CD4-positive, alpha-beta T cell treated with Interleukin-6 for 4 hours (primary cell): ENCODE data around the gene BAZ2B.
"Not testable (repeated sequence)": the region's sequence is repeated elsewhere in the genome, so short reads cannot be mapped to it uniquely, and the experiment has no call there.

ENCODE experiments used
- DNase-seq: peaks from one replicate; pipeline ENCODE4 v3.0.0-alpha.2; 2020; ENCODE audit warnings: mixed read lengths

The BAZ2B gene, protein sequence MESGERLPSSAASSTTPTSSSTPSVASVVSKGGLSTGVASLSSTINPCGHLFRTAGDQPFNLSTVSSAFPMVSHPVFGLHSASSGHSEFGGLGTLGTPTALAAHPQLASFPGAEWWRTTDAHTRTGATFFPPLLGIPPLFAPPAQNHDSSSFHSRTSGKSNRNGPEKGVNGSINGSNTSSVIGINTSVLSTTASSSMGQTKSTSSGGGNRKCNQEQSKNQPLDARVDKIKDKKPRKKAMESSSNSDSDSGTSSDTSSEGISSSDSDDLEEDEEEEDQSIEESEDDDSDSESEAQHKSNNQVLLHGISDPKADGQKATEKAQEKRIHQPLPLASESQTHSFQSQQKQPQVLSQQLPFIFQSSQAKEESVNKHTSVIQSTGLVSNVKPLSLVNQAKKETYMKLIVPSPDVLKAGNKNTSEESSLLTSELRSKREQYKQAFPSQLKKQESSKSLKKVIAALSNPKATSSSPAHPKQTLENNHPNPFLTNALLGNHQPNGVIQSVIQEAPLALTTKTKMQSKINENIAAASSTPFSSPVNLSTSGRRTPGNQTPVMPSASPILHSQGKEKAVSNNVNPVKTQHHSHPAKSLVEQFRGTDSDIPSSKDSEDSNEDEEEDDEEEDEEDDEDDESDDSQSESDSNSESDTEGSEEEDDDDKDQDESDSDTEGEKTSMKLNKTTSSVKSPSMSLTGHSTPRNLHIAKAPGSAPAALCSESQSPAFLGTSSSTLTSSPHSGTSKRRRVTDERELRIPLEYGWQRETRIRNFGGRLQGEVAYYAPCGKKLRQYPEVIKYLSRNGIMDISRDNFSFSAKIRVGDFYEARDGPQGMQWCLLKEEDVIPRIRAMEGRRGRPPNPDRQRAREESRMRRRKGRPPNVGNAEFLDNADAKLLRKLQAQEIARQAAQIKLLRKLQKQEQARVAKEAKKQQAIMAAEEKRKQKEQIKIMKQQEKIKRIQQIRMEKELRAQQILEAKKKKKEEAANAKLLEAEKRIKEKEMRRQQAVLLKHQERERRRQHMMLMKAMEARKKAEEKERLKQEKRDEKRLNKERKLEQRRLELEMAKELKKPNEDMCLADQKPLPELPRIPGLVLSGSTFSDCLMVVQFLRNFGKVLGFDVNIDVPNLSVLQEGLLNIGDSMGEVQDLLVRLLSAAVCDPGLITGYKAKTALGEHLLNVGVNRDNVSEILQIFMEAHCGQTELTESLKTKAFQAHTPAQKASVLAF (N-terminal part only)

DNA sequence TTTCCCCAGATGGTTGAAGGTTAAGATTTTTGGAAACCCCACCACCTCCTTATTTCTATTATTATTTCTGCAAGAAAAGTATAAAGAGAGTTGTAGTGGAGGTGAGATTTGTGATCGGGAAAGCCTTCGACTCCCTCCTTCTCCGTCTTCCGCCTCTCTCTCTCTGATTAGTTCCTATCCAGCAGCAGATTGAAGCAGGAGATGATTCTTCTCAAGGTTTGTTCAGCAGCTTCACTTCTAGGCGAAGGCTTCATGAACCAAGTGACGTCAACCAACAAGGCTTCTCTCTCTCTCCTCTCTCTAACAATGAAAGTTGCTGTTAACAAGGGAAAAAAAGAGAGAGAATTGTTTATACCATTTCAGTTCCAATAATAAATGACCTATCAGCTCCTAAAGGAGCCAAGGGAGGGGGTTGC, at the start of gene BAZ2B:
Gene BAZ2B (minus strand): TSS at position 263 of the 416 bp plus-strand sequence. CDS start 137,829 bp downstream, outside the sequence.
- no peak for DNase-seq

DNA sequence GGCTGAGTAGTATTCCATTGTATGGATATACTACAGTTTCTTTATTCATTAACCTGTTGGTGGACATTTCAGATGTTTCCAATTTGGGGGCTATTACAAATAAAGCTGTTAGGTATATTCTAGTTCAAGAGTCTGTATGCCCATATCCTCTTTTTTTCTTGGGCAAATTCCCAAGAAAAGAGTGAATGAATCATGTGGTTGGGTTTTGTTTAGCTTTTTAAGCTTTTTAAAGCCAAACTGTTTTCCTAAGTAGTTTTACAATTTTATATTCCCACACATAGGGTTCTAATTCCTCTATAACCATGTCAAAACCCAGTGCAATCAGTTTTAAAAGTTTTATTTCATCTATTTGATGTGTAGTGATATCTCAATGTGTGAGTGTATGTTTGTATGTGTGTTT, 44.9 kb upstream of the BAZ2B start:
- DNase-seq, result no peak

DNA sequence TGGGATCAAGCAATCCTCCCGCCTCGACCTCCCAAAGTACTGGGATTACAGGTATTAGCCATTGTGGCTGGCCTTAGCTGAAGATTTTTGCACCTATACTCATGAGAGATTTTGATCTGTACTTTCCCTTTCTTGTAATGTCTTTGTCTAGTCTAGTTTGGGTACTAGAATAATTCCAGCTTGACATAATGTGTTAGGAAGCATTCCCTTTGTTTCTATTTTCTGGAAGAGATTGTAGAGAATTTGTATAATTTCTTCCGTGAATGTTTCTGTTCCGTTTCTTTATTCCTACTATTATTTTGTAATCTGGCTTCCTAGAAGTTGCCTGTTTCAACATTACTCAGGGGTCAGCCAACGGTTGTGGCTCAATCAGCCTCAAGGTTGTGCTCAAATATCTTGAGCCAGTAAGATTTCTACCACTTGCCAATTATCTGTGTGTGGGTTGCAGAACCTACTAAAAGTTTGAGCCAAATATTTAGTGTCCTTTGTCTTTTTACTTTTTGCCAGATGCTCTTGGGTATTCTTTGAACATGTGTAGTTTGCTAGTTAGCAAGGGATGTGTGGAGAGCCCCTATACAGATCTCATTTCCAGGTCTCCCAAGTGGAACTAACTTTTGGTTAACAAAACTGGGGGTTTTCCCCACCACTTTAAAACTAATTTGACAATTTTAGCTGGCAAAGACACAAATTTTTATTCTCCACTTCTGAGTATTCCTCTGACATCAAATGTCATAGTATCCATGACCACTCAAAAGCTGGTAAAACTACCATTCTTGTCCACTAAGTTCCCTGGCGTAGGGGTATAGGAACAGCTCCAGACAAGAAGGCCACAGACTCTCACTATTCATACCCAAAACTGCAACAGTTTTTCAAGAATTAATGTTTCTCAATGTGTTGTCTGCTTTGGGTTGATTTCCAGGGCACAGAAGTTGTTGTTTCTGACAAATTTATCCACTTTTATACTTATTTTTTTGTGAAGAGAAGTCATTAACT, 42.8 kb upstream of the BAZ2B start:
- DNase-seq, result no peak

DNA sequence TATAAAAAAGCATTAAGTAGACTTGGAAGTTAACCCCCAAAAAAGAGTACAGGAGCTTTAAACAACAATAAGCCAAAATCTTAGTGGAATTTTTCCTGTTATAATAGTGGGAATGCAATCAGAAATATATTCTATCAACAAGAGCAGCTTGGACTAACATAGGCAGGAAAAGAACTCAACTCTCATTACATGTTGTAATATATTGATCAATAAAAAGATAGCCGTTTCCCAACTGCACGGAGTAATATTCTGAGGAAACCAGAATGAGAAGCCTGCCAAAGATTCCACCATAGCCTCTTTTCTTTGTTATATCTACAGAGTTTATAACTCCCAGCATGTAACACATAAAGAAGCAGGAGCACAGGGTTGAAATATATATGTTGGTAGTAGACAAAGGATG, 37.6 kb upstream of the BAZ2B start:
- DNase-seq, result no peak

DNA sequence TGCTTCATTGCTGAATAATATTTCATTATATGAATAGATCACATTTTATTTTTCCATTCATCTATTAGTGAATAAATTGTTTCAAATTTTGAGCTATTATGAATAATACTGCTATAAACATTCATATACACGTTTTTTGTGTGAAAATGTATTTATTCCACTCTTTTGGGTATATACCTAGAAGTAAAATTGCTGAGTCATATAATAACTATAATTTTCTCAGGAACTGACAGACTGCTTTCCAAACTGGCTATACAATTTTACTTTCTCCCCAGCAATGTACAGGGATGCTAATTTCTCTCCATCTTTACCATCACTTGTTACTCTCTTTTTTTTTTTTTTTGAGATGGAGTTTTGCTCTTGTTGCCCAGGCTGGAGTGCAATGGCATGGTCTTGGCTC, 35.5 kb upstream of the BAZ2B start:
- no peak for DNase-seq

DNA sequence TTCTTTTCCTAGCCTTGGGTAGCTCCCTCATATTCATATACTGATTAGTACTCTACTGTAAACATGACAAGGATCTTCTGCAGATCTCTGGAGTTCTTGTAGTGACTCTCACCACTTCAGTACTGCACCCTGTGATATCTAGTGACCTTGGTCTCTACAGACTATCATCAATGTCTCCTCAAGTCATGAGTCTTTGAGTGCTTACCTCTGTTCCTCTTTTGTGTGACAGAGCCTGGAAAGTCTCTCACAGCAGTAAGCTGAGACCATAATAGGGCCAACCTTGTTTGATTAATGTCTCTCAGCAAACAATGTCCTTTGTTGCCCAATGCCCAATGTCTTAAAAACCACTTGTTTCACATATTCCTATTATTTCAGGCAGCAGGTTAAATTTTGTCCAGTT, 34.2 kb upstream of the BAZ2B start:
- no peak for DNase-seq

DNA sequence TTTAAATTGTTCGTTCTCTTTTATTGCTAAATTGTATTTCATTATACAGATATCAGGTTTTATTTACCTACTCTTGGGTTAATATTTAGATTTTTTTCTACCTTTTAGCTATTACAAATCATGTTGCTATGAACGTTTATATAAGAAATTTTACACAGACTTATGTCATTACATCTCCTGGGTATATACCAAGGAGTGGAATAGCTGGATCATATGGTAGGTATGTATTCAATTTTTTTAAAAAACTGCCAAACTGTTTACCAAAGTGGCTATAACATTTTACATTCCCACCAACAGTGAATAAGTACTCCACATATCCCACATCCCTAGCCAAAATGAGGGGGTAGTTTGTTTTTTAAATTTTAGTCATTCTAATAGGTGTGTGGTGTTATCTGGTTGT, 32.3 kb upstream of the BAZ2B start:
- no peak for DNase-seq

DNA sequence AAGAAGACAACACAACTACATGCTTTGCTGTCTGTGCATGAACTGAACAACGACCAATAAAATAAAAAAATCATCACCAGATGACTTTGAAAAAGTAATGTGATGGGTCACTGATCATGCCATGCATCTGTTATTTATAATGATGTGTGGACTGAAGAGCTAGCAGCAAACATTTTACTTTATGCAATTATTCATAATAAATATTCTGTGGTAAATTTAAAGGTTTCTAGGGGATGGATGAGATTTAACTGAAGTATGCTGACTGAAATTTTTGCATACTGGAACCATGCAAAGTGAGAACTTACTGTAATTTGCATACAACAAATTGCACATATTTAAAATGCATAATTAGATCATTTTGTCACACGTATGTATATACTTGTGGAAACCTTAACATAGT, 31.3 kb upstream of the BAZ2B start:
- DNase-seq, result no peak

DNA sequence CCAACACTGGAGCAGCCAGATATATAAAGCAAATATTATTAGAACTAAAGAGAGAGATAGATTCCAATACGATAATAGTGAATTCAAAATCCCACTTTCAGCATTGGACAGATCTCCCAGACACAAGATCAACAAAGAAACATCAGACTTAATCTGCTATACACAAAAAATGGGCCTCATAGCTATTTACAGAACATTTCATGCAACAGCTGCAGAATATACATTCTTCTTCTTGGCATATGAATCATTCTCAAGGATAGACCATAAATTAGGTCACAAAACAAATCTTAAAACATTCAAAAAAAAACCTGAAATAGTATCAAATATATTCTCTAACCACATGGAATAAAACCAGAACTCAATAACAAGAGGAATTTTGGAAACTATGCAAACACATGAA, 23.8 kb upstream of the BAZ2B start:
- DNase-seq, result no peak

DNA sequence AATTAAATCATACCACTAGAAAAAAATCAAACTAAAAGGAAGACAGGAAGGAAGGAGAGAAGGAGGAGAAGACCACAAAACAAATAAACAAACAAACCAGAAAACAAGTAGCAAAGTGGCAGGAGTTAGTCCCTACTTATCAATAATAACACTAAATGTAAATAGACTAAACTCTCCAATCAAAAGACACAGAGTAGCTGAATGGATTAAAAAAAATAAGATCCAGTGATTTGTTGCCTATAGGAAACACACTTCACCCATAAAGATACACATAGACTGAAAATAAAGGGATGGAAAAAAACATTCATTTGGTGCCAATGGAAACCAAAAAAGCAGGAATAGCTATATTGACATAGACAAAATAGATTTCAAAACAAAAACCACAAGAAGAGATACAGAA, 23.4 kb upstream of the BAZ2B start:
- no peak for DNase-seq

DNA sequence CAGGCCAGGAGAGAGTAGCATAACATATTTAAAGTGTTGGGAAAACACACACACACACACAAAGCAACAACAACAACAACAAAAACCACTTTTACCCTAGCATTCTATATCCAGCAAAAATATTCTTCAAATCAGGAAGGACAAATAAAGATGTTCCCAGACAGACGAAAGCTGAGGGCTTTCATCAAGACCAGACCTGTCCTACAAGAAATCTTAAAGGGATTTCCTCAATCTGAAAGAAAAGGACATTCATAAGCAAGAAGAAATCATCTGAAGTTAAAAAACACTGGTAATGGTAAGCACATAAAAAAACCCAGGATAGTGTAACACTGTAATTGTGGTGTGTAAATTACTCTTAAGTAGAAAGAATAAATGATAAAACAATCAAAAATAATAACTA, 22.7 kb upstream of the BAZ2B start:
- no peak for DNase-seq

DNA sequence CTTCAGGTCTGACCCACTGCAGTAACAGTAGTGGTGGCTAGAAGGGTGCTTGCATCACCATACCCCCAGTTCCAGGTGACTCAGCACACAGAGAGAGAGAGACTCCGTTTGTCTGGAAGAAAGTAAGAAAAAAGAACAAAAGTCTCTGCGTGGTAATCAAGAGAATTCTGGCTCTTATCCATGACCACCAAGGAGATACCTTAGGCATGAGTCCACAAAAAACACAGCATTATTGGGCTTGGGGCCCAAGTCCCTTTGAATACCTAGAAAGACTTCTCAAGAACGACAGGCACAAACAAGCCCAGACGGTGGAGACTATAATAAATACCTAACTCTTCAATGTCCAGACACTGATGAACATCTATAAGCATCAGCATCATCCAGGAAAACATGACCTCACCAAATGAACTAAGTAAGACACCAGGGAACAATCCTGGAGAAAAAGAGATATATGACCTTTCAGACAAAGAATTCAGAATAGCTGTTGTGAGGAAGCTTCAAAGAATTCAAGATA, 21.7 kb upstream of the BAZ2B start:
- DNase-seq, result no peak

DNA sequence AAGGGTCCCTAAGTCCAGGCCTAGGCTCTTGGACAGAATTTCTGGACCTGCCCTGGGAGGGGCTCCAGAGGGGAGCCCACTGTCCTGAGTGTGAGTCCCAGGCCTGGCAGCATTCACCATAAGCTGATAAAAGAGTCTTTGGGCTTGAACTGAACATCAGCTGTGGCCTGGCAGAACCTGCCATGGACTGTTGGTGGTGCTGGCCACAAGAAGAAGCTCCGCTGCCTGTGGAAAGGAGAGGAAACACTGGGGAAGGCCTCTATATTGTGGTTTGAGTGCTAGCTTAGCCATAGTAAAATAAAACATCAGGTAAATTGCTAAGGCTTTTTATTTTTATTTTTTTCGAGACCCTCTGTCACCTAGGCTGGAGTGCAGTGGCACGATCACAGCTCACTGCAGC, 20.9 kb upstream of the BAZ2B start:
- no peak for DNase-seq

DNA sequence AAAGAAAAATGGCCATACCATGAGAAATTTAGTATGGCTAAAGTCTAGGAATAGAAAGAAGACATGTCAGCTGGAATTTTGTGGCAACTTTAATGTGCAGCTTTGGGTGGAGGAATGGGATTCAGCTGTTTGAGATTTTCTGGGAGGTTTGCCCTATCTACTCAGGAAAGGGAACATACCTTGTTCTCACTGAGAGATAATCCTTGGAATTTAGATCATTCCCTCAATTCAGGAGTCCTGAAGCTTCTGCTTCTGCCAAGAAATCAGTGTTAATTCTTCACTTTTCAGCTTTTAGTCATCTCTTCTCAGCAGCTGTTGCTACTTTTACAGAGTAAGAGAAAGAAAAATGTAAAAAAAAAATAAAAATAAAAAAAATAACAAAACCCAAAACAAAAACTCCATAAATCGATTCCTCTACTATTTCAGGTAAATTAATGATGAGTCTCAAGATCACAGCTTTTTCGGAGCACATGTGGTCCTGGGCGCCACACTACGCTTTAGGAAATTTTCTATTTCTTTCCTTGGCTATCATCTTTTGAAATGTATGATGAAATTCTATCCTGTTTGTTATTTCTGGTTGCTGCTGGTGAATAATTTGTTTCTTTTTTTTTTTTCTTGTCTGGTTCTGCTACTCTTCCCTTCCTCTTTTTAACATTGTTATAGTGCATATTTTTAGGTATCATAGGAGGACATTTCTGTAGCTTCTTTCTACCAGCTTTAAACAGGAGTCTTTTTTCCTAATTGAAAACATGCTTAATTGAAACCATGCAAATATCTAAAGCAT, 18.9 kb upstream of the BAZ2B start:
- DNase-seq, result no peak

DNA sequence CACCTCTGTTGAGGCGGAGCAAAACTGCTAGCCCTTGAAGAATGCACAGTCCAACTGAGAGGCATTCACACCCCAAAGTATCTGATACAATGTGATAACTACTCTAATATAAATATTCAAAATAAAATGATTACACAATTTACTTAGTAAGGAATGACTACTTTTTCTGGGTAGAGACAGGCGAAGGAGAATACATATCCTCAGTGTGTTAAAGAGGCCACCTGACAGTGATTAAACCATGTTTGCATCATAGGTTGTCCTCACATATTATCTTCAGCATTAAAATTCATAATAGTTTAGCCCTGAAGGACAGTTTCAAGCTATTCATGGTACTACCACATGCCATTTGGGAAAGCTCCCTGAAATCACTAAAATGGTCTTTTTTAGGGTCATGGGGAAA, 16.9 kb upstream of the BAZ2B start:
- no peak for DNase-seq

DNA sequence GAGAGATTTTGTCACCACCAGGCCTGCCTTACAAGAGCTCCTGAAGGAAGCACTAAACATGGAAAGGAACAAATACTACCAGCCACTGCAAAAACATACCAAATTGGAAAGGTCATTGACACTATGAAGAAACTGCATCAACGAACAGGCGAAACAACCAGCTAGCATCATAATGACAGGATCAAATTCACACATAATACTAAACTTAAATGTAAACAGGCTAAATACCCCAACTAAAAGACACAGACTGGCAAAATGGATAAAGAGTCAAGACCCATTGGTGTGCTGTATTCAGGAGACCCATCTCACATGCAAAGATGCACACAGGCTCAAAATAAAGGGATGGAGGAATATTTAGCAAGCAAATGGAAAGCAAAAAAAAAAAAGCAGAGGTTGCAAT, 9.3 kb upstream of the BAZ2B start:
- not testable (repeated sequence) for DNase-seq

DNA sequence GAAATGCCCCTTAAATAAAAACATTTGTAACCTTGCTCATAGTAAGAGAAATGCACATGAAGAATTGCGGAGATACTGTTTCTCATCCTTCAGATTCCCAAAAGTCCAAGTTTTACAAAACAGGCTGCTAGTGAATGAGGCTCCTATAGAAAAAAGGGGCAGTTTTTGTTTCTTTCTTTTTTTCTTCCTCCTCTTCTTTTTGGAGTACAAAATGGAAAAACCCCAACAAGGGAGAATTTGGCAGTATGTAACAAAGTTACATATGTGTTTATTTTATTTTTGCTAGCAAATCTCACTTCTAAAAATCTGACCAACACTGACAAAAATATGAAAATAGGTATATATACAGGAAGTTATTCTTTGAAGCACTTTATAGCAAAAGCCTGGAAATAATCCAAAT, 7.1 kb upstream of the BAZ2B start:
- no peak for DNase-seq

DNA sequence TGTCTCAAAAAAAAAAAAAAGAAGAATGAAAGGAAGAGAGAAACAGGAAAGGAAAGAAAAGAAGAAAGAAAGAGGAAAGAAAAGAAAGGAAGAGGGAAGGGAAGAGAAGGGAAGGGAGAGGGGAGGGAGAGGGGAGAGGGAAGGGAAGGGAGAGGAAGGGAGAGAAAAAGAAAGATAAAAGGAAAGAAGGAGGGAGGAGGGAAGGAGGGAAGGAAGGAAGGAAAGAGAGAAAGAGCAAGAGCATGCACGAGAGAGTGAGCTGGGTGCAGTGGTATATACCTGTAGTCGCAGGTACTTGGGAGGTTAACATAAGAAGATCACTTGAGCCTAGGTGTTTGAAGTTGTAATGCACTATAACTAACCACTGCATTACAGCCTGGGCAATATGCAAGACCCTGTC, 6.6 kb upstream of the BAZ2B start:
- DNase-seq, result no peak

DNA sequence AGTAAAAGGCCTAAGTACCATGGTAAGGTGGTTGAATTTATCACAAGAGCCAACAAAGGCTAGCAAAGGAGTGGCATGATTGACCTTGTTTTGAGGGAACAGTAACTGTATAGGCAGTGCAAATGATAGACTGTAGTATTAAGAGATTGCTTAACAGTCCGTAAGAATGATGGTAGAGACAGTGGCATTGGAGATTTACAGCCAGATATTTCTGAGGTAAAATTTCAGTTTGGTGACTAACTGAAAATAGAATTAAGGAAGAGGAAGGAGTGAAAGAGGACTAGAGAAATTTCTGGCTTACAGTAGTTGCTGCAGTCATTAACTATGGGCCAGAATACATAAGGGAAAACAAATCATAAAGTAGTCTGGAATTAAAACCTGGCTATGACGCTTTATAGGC, 4.4 kb upstream of the BAZ2B start:
- DNase-seq, result no peak

DNA sequence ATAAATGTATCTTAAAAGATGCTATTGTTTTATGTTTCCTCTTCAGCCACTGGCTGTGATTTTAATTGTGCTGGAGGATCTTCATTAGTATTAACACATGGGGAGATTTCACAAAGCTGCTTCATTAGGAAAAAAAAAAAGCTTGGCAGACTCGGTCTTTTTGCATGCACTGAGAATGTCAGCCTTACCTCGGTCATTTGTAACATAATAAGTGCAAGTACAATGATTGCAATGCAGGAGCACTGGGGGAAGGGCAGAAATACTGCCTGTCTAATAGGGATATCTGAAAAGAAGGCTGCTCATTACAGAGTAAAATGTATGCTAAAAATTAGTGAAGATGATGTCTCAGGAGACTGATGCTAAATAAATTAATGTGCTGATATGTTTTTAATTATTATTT, 1.3 kb upstream of the BAZ2B start:
- no peak for DNase-seq

DNA sequence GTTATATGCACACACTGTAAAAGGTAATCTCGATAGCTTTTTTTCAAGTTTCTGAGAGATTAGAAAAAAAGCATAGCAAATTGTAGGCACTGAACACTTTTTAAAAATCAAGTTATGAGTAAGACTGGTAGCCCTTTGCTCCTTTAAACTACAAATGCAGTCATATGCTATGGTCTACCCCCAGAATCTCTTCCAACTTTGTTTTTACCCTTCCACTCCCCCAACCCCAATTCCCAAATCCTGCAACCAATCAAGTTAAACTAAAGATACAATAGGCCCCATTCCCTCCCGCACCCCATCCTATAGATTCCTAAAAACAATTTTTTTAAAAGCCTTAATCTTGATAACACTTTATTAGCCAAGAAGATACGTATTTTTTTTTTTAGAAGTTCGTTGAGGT, 752 bp upstream of the BAZ2B start:
- DNase-seq, result no peak
